GM19043 (cell line): ENCODE data around the gene TRIM22.
"Not testable (repeated sequence)": the region's sequence is repeated elsewhere in the genome, so short reads cannot be mapped to it uniquely, and the experiment has no call there.

ENCODE experiments used
- ATAC-seq: cut with Tn5 transposase; IDR thresholded peaks from one replicate; pipeline ENCODE4 v1.9.1; 2021; ENCODE audit warnings: low read depth; ENCODE audit not compliant: unreplicated experiment

The TRIM22 gene, protein sequence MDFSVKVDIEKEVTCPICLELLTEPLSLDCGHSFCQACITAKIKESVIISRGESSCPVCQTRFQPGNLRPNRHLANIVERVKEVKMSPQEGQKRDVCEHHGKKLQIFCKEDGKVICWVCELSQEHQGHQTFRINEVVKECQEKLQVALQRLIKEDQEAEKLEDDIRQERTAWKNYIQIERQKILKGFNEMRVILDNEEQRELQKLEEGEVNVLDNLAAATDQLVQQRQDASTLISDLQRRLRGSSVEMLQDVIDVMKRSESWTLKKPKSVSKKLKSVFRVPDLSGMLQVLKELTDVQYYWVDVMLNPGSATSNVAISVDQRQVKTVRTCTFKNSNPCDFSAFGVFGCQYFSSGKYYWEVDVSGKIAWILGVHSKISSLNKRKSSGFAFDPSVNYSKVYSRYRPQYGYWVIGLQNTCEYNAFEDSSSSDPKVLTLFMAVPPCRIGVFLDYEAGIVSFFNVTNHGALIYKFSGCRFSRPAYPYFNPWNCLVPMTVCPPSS

DNA sequence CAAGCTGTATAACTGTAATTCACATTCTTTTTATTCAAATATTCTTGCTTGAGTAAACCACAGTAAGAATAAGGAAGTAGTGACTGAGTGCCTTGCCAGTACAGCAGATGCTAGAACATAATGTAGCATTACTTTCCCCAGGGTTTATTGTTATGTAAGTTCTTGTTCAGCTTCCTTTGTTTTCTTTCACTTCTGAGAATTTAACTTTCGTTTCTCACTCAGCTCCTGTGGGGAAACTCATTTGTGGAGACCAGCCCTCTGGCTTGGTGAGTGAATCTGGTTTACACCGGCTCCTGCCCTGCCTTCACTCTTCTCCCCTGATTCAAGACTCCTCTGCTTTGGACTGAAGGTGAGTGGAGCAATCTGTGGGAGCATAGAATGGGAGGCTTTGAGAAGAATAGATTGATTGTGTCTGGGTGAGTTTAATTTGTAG, at the start of gene TRIM22:
Gene TRIM22 (plus strand): TSS at position 240 of the 433 bp plus-strand sequence. CDS start 6,443 bp downstream, outside the sequence.
- peak; percentile 65 for ATAC-seq

DNA sequence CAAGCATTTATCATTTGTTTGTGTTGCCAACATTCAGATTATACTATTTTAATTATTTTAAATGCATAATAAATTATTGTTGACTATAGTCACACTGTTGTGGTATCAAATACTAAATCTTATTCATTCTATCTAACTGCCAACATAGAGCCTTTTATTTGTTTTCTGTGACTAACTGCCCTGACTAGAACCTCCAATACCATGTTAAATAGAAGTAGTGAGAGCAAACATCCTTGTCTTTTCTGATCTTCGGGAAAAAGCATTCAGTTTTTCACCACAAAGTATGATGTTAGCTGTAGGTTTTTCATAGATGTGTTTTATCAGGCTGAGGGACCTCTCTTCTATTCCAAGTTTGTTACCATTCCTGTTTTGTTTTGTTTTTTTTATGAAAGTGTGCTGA, 49.6 kb upstream of the TRIM22 start:
- ATAC-seq, result no peak

DNA sequence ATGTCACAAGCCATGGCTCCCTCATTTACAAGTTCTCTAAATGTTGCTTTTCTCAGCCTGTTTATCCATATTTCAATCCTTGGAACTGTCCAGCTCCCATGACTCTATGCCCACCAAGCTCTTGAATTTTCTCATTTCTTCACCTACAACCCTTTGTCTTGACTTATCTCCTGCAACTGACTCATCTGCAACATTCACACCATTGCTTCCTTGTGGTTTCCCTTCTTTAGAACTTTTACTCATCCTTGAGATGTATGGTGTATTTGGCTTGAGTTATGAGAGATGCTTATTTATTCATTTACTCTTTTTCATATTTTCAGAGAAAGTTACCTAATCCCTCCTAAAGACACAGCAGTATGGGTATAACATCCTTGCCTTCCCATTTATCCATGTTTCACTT, 46.0 kb upstream of the TRIM22 start:
- ATAC-seq, result no peak

DNA sequence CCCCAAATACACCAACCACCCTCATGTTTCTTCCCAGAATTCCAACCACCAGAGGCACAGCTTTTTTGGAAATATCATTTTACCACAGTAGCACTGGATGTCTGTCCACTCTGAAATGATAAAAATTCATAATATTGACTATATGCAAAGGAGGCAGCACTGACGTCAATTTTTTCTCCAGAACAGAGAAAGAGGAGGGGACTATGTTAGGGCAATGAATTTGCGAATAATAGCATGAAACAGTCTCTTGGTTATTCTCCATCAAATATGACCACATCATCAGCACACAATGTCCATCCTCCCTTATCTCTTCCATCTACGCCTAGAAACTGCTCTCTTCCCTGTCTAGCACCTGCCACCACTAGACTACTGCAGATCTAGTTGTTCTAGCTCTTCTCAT, 43.5 kb upstream of the TRIM22 start:
- ATAC-seq, result no peak

DNA sequence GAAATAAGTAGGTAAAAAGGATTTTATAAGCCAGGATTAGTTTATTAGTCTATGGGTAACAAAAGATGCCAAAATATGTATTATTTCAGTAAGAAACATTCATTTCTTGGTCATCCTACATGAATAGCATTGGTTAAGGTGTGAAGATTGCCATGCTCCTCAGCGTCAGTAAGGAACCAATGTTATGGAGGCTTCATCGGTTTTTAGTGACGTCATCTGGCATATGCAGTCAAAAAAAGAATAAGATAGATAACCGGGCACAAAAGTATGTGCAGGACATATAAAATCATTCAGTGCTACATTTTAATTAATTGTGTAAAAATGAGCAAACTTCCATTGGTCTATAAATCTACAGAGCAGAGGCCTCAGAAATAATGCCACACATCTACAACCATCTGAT, 34.1 kb upstream of the TRIM22 start:
- no peak for ATAC-seq

DNA sequence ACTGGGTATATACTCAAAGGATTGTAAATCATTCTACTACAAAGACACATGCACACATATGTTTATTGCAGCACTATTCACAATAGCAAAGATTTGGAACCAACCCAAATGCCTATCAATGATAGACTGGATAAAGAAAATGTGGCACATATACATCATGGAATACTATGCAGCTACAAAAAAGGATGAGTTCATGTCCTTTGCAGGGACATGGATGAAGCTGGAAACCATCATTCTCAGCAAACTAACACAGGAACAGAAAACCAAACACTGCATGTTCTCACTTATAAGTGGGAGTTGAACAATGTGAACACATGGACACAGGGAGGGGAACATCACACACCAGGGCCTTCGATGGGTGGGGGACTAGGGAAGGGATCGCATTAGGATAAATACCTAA, 32.6 kb upstream of the TRIM22 start:
- not testable (repeated sequence) for ATAC-seq

DNA sequence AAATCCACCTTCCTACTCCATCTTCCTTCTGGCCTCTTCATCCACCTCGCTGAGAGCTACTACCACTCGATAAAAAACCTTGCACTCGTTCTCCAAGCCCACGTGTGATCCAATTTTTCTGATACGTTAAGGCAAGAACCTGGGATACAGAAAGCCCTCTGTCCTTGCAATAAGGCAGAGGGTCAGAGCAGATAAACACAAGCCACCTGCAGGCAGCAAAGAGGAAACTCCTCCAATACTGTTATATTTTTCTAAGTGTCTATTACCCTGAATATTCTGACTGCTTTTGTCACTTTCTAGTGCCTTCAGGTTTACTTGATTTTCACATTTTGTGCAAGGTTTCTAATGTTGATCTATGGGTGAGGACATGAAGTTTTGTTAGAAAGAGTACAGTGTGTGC, 31.3 kb upstream of the TRIM22 start:
- no peak for ATAC-seq

DNA sequence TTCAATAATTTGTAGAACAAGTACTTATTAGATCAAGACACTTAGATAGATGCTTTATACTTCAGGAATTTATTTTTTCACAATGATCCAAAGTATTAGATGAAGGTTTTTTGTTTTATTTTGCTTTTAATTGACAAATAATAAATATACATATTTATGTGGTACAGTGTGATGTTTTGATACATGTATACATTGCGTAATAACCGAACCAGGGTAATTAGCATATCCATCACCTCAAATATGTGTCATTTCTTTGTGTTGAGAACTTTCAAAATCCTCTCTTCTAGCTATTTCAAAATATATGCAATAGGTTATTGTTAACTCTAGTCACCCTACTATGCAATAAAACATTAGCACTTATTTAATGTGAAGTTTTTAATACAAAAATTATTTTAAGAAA, 26.1 kb upstream of the TRIM22 start:
- no peak for ATAC-seq

DNA sequence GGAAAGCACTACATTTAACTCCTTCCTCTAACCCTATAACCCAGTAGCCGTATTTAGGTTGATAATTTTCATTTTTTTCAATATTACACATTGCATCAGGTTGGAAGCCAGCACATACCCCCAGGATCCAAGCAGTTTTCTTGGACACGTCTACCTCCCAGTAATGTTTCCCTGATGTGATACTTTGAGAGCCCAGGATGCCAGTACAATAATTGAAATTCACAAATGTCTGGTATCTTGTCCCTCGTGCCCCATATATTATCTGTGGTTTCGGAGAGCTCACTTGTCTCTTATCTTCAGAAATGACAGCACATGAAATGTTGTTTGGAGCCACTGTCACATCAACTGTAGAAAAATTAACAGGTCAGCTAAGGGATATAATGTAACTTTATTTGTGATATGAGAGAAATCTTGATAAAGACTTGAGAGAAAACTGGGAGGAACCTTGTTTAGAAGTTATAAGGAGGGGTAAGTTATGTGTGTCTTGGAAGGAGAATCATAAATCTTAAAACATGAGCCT, 24.5 kb upstream of the TRIM22 start:
- ATAC-seq, result no peak

DNA sequence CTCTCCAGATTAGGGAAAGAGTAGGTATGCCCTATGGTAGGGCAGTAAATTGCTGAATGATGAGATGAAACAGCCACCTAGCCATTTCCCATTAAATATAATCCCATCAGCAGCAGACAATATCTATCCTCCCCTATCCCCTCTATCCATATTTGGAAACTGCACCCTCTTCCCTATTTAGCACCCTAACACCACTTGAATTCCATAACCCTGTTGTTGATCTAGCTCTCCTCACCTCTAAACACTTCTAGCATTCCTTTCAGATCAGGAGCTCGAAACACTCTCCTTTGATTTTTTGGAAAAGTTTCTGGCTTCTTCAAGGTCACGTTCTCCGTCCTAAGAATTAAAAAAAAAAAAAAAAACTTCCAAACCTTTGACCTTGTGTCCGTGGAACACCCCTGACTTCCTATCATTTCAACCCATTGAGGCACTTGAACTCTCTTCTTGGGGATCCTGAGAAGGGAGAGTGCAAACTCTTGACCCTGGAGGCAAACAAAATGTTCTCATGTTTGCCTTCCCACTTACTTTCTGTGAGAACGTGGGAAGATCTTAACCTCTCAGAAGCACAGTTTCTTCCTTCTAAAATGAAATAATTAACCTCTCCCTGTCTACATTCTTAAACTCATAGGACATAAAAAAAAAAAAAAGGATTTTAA, 23.7 kb upstream of the TRIM22 start:
- no peak for ATAC-seq

DNA sequence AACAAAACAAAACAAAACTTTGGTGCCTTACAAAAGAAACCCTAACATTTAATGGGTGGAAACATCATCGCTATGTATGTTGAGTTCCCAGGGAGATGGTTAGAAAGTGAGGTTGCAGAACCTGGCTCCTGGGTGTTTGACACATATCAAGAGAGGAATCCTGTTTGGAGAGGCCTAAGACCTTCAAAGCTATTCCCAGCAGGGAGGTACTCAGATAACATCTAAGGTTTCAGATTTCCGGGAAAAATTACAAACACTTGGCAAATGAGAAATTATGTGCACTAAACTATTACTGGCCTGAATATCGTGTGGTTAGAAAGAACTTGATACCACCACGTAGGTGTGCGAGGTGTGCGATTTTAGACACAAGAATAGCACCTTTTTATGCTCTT, 23.2 kb upstream of the TRIM22 start:
- no peak for ATAC-seq

DNA sequence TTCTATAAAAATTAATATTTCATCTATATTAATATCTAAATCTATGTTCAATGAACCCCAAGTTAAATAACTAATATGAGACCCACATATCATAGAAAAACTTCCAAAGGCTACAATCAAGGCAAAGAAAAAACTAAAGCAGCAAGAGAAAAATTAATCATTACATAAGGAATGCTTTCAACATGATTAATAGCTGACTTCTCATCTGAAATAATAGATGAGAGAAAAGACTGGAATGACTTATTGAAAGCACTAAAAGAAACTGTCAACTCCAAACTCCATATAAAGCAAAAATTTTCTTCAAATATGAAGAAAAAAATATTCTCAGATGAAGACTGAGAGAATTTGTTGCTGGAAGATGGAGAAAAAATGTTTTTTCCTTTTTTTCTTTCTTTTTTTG, 17.8 kb upstream of the TRIM22 start:
- no peak for ATAC-seq

DNA sequence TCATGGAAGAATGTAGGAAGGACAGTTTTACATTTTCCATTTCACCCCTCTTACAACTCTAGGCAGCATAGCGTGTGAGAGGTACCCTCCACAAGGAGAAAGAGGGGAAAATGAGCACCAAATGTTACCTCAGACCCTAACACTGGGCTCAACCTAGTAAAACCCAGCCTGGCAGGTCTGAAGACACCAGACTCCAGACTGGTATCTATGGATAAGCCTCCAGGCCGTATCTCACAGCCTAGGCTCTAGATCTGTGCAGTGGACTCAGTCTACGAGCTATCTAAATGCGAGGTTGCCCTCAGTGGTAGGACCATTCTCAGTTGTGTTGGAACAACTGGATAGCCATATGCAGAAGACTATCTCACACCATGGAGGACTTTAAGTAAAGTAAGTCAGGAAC, 15.2 kb upstream of the TRIM22 start:
- no peak for ATAC-seq

DNA sequence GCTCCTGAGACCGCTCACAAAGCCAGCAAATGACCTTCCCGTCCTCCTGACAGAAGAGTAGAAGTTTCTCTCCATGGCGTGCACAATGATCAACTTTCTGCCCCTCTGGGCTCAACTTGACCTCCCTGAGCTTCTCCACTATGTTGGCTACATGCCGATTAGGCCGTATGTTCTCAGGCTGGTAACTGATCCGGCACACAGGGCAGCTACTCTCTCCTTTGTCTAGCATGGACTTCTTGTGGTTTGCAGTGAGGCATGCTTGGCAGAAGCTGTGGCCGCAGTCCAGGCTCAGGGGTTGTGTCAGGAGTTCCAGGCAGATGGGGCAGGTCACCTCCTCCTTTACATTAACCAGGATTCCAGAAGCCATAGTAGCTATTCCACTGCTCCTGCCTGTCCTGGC, 9.8 kb upstream of the TRIM22 start:
- no peak for ATAC-seq

DNA sequence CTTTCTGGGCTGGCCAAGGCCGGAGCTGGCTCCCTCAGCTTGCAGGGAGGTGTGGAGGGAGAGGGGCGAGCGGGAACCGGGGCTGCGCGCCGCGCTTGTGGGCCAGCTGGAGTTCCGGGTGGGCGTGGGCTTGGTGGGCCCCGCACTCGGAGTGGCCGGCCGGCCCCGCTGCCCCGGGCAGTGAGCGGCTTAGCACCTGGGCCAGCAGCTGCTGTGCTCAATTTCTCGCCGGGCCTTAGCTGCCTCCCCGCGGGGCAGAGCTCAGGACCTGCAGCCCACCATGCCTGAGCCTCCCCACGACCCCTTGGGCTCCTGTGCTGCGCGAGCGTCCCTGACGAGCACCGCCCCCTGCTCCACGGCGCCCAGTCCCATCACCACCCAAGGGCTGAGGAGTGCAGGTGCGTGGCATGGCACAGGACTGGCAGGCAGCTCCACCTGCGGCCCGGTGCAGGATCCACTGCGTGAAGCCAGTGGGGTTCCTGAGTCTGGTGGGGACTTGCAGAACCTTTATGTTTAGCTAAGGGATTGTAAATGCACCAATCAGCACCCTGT, 6.6 kb upstream of the TRIM22 start:
- not testable (repeated sequence) for ATAC-seq

DNA sequence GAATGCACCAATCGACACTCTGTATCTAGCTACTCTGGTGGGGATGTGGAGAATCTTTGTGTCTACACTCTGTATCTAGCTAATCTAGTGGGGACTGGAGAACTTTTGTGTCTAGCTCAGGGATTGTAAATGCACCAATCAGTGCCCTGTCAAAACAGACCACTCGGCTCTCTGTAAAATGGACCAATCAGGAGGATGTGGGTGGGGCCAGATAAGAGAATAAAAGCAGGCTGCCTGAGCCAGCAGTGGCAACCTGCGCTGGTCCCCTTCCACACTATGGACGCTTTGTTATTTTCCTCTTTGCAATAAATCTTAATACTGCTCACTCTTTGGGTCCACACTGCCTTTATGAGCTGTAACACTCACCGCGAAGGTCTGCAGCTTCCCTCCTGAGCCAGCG, 6.0 kb upstream of the TRIM22 start:
- not testable (repeated sequence) for ATAC-seq

DNA sequence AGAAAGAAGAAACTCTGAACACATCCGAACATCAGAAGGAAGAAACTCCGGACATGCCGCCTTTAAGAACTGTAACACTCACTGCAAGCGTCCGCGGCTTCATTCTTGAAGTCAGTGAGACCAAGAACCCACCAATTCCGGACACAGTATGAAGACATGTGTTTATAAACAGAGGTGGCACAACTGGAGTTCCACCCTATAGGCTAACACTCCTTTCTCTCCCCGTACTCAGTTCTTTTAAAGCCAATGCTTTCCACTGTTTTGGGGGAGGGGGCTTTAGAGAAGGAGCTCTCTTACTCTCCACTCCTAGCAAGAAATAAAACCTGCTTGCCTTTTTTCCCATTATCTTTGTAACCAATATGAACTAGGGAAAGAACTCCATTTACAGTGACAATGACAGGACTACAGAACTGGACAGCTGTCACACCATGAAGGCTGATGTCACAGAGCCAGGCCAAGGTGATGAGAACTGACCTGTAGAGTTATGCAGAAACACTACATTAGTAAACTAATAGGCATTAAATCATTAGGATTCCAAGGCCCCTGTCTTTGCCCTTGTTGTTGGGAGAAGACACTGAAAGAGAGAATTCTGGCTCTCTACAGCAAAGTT, 5.4 kb upstream of the TRIM22 start:
- ATAC-seq, result peak; percentile 16

DNA sequence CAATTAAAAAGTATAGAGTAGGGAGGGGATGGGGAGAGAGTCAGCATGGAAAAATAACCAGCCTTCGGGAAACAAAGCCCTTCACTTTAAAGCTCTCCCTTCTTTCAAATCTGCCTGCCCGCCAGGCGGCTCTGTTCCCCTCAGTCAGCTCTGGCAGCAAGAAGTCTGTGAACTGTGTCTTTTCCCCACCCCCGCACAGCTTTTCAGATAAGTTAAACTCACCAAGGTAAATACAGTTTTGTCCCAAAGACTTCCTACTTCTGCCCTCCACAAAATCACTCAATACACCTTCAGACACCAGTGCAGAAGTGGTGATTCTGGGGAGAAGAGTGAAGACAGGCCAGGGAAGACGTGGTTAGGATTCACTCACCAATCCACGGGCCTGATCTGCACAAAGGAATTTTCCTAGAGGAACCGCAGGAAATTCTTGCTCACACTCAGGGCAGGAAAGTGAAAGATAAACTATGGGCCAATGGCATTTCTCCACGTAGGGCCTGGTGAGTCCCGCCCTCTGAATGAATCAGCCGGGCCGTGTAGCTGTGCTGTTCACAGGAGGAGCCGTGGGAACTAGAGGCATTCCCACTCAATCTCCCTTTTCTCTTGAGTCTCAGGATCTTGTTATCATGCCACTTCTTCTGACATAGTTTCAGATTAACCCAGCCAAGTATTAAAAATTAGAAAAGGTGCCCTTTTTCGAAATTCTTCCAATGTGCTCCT, 4.8 kb upstream of the TRIM22 start, which contains the start of gene TRIM5:
Gene TRIM5 (minus strand): TSS at position 429 of the 717 bp plus-strand sequence. CDS start 4,897 bp downstream, outside the sequence.
- ATAC-seq, result peak; percentile 72

DNA sequence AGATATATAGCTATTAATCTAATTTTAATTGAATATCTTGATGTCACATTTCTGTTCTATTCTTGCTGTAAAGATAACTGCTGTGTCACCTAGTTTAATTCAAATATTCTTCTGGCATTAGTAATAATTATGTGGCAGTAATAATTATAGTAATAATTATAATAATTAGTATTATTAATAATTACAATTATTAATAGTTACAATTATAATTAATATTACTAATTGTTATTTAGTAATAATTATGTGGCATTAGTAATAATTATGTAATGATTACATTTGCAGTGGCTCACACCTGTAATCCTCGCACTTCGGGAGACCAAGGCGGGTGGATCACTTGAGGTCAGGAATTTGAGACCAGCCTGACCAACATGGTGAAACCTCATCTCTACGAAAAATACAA, 3.2 kb upstream of the TRIM22 start:
- ATAC-seq, result no peak

DNA sequence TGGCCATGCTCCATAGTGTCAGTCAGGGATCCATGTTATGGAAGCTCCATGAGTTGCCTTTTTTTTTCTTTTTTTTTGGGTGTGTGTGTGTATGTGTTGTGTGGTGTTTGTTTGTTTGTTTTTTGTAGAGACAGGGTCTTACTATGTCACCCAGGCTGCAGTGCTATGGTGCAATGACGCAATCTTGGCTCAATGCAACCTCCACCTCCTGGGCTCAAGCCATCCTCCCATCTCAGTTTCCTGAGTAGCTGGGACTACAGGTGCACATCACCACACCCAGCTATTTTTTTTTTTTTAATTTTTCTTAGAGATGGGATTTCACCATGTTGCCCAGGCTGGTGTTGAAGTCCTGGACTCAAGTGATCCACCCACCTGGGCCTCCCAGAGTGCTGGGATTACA, 1.1 kb upstream of the TRIM22 start:
- no peak for ATAC-seq
